ENCODE results near the gene GGA3. TPM values are rescaled to one million over a fixed set of nuclear protein-coding genes. Genes with fewer than 3 reads are reported as not detected.
"Not testable (repeated sequence)": the region's sequence is repeated elsewhere in the genome, so short reads cannot be mapped to it uniquely, and the experiment has no call there.

The GGA3 gene
- total RNA-seq, 1 donor from 2014 or later: 94.3 TPM

GRCh38 chr17:75270218-75270965 is 9.0 kb upstream of the GGA3 start:
- intact Hi-C loops (cut with micrococcal nuclease): loop anchor here (1.0 to 10.0 kb wide), 3 partner anchors 8 to 314 kb away; partner anchors contain the start of gene MYO15B
- peak overlapping the region; percentile 84 for H3K27ac Mint-ChIP-seq
- no peaks in the 10 kb centered on the region for H3K27me3 Mint-ChIP-seq (ENCODE audit: insufficient read depth)
- H3K9me3 Mint-ChIP-seq: no peaks in the 10 kb centered on the region
- H3K4me3 Mint-ChIP-seq: peak overlapping the region; percentile 88
- H3K4me1 Mint-ChIP-seq (ENCODE audit: low read depth): peaks cover 36% of the 10 kb centered on the region
- DNase-seq (ENCODE audit: low spot score): peak; percentile 56
- peaks cover 30% of the 10 kb centered on the region for H3K36me3 Mint-ChIP-seq (ENCODE audit: low read depth)

DNA sequence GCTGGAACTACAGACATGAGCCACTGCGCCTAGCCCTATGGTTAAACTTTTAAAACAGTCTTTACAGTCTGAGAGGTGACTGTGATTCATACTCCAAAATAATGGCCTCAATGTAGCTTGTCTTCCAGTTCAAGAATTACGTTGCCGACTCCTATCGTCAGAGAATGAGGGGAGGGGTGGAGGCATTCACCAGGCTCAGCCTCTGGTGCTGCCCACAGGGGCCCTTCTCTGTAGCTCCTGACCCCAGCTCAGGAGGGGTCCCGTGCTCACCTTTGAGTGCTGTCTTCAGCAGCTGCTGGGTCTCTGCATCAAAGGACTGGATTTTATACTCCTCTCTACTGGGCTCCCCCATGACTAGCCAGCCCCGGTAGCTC is 8.4 kb upstream of the GGA3 start:
- Mint-ChIP-seq H3K27ac (peak overlapping the region; percentile 84), H3K36me3 (ENCODE audit: low read depth) (peaks cover 27% of the 10 kb centered on the region), H3K4me3 (peak overlapping the region; percentile 88), H3K27me3 (ENCODE audit: insufficient read depth) (no peaks in the 10 kb centered on the region), H3K4me1 (ENCODE audit: low read depth) (peaks cover 36% of the 10 kb centered on the region), H3K9me3 (no peaks in the 10 kb centered on the region)
- DNase-seq (ENCODE audit: low spot score): no peak
- intact Hi-C loops (cut with micrococcal nuclease): loop anchor here (1.0 to 10.0 kb wide), 5 partner anchors 8 to 405 kb away; partner anchors contain the start of genes FDXR and MYO15B

DNA sequence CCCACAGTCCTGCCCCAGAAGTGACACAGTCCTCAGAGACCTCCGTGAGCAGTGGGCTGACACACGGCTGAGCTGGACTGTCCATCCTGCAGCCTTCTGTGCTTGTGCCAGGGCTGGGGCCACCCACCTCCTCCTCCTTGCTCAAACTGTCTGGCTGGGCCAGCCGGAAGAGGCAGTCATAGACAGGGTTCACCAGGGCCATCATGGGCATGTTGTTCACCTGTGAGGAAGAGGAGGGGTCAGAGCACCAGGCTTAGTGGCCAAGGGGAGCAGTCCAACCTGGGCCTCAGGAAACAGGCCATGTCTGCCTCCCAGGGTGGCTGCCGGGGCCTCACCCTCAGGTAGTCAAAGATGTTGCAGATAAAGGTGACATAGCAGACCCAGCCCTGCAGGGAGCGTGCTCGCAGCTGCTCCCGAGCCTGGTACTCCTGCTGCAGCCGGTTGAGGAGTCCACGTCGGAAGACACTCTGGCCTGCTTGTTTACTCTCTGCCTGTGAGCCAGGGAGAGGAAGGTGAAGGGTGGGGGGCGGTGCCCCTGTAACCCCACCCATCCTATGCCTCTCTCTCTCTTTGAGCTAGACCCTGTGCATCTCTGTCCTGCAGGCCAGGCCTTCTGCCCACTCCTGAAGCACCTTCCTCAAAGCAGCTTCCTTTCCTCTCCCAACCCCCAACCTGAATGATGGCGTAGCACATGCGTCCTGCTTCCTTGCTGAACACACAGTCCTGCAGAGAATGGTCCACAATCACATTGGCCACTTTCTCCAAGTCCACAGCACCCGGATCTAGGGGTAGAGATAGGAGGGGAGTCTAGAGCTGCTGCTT is 6.2 kb upstream of the GGA3 start:
- intact Hi-C loops (cut with micrococcal nuclease): loop anchor here (10.0 kb wide), 2 partner anchors 393 to 407 kb away; partner anchors contain the start of gene FDXR
- no peak overlapping the region for H3K4me3 Mint-ChIP-seq
- H3K4me1 Mint-ChIP-seq (ENCODE audit: low read depth): peaks cover 28% of the 10 kb centered on the region
- peaks cover 22% of the 10 kb centered on the region for H3K36me3 Mint-ChIP-seq (ENCODE audit: low read depth)
- no peaks in the 10 kb centered on the region for H3K9me3 Mint-ChIP-seq
- DNase-seq (ENCODE audit: low spot score): no peak
- no peaks in the 10 kb centered on the region for H3K27me3 Mint-ChIP-seq (ENCODE audit: insufficient read depth)
- no peak overlapping the region for H3K27ac Mint-ChIP-seq

DNA sequence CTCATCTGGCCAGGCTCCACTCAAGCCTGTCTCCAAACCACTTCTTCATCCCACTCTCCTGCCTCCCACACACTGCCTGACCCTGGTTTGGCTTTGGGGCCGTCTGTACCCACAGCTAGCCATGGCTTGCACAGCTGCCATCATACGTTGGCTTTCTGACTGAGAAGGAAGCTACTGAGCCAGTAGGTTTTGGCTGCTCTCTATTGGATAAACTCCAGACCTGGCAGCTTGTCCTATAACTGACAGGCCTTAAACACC is 5.7 kb upstream of the GGA3 start:
- H3K36me3 Mint-ChIP-seq (ENCODE audit: low read depth): peaks cover 25% of the 10 kb centered on the region
- H3K4me3 Mint-ChIP-seq: no peak overlapping the region
- peaks cover 30% of the 10 kb centered on the region for H3K4me1 Mint-ChIP-seq (ENCODE audit: low read depth)
- intact Hi-C loops (cut with micrococcal nuclease): loop anchor here (10.0 kb wide), 2 partner anchors 392 to 408 kb away; partner anchors contain the start of gene FDXR
- H3K27me3 Mint-ChIP-seq (ENCODE audit: insufficient read depth): no peaks in the 10 kb centered on the region
- DNase-seq (ENCODE audit: low spot score): no peak
- no peak overlapping the region for H3K27ac Mint-ChIP-seq
- no peaks in the 10 kb centered on the region for H3K9me3 Mint-ChIP-seq

GRCh38 chr17:75266316-75267152 is 5.1 kb upstream of the GGA3 start:
- Mint-ChIP-seq H3K9me3 (no peaks in the 10 kb centered on the region), H3K27me3 (ENCODE audit: insufficient read depth) (no peaks in the 10 kb centered on the region), H3K36me3 (ENCODE audit: low read depth) (peaks cover 25% of the 10 kb centered on the region), H3K4me1 (ENCODE audit: low read depth) (peaks cover 26% of the 10 kb centered on the region), H3K27ac (no peak overlapping the region), H3K4me3 (no peak overlapping the region)
- intact Hi-C loops (cut with micrococcal nuclease): loop anchor here (10.0 kb wide), 2 partner anchors 392 to 408 kb away; partner anchors contain the start of gene FDXR
- no peak for DNase-seq (ENCODE audit: low spot score)

DNA sequence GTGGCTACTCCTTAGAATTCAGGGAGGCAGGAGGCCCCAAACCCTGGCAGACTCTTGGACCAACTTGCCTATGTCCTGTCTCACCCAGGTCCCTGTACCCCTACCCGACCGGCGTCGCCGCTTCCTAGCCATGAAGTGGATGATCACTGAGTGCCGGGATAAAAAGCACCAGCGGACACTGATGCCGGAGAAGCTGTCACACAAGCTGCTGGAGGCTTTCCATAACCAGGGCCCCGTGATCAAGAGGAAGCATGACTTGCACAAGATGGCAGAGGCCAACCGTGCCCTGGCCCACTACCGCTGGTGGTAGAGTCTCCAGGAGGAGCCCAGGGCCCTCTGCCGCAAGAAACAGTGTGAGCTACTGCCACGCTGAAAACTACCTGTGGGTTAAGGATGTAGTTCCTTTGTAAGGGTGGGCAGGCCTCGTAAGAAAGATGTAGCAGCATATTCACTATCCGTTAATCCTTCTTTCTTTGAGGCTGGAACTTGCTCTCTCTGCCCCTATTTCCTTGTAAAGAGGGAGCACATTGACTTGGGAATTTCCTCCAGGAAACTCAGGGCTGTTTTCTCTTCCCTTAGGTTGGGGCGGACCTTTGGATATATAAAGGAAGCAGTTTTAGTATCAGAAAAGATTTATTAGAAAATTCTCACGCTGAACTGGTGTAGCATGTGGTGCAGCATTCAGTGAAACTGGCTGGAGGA is 4.4 kb upstream of the GGA3 start:
- peaks cover 28% of the 10 kb centered on the region for H3K36me3 Mint-ChIP-seq (ENCODE audit: low read depth)
- intact Hi-C loops (cut with micrococcal nuclease): loop anchor here (10.0 kb wide), 2 partner anchors 391 to 409 kb away; partner anchors contain the start of gene FDXR
- peaks cover 28% of the 10 kb centered on the region for H3K4me1 Mint-ChIP-seq (ENCODE audit: low read depth)
- no peak overlapping the region for H3K4me3 Mint-ChIP-seq
- no peaks in the 10 kb centered on the region for H3K27me3 Mint-ChIP-seq (ENCODE audit: insufficient read depth)
- no peak for DNase-seq (ENCODE audit: low spot score)
- H3K27ac Mint-ChIP-seq: no peak overlapping the region
- no peaks in the 10 kb centered on the region for H3K9me3 Mint-ChIP-seq

DNA sequence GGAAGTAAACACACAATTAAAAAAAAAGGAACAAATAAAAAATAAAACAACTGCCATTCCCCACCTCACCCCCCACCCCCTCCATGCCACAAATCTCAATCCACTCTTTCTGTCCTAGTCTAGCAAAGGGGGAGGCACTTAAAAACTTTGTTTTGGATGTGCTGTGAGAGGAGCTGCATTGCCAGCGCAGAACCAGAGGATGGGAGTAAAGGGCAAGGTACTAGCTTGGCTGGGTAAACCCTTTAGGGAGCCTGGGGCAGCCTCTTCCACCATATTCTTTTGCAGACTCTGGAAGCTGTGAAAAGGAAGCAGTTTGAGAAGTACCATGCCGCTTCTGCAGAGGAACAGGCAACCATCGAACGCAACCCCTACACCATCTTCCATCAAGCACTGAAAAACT is 1.6 kb upstream of the GGA3 start:
- no peak for DNase-seq (ENCODE audit: low spot score)
- H3K27ac Mint-ChIP-seq: peak overlapping the region; percentile 97
- H3K9me3 Mint-ChIP-seq: no peaks in the 10 kb centered on the region
- intact Hi-C loops (cut with micrococcal nuclease): loop anchor here (5.0 to 10.0 kb wide), 5 partner anchors 131 to 412 kb away; partner anchors contain the start of genes ATP5PD, FDXR, KCTD2 and NT5C
- no peaks in the 10 kb centered on the region for H3K27me3 Mint-ChIP-seq (ENCODE audit: insufficient read depth)
- peaks cover 34% of the 10 kb centered on the region for H3K4me1 Mint-ChIP-seq (ENCODE audit: low read depth)
- H3K4me3 Mint-ChIP-seq: peak overlapping the region; percentile 96
- peaks cover 31% of the 10 kb centered on the region for H3K36me3 Mint-ChIP-seq (ENCODE audit: low read depth)

GRCh38 chr17:75262112-75262606 is 753 bp upstream of the GGA3 start:
- no peaks in the 10 kb centered on the region for H3K27me3 Mint-ChIP-seq (ENCODE audit: insufficient read depth)
- H3K9me3 Mint-ChIP-seq: no peaks in the 10 kb centered on the region
- peaks cover 43% of the 10 kb centered on the region for H3K4me1 Mint-ChIP-seq (ENCODE audit: low read depth)
- peak overlapping the region; percentile 97 for H3K27ac Mint-ChIP-seq
- peaks cover 31% of the 10 kb centered on the region for H3K36me3 Mint-ChIP-seq (ENCODE audit: low read depth)
- H3K4me3 Mint-ChIP-seq: peak overlapping the region; percentile 96
- no peak for DNase-seq (ENCODE audit: low spot score)
- intact Hi-C loops (cut with micrococcal nuclease): loop anchor here (1.0 to 10.0 kb wide), 6 partner anchors 8 to 413 kb away; partner anchors contain the start of genes ATP5PD, FDXR, KCTD2 and NT5C

- Mint-ChIP-seq H3K36me3 (ENCODE audit: low read depth) (peaks cover 28% of the 10 kb centered on the region), H3K27me3 (ENCODE audit: insufficient read depth) (no peaks in the 10 kb centered on the region), H3K9me3 (no peaks in the 10 kb centered on the region), H3K4me3 (peak overlapping the region; percentile 96), H3K4me1 (ENCODE audit: low read depth) (peaks cover 56% of the 10 kb centered on the region), H3K27ac (peak overlapping the region; percentile 97)
- intact Hi-C loops (cut with micrococcal nuclease): loop anchor here (1.0 to 10.0 kb wide), 15 partner anchors 10 to 414 kb away; partner anchors contain the start of genes ATP5PD, FDXR, GRB2 and JPT1
- DNase-seq (ENCODE audit: low spot score): no peak
Observed at GRCh38 chr17:75260641-75261335, 618 bp downstream of the GGA3 start.

DNA sequence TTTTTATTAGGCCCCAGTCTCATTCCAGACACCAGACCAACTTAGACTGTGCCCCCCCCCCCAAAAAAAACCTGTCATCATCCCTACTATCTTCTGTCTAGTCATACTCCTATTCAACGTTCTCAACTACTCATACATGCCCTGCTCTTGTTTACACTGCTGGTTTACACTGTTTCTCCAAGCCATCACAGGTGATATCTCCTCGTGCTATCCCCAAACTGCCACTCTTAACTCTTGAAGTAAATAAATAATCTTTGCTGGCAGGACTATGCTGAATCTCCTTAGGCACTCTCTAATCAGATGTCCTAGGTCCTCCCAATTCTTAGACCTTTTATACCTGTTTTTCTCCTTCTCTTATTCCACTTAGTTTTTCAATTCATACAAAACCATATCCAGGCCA is 4.2 kb downstream of the GGA3 start:
- H3K36me3 Mint-ChIP-seq (ENCODE audit: low read depth): peaks cover 23% of the 10 kb centered on the region
- H3K9me3 Mint-ChIP-seq: not testable (repeated sequence)

DNA sequence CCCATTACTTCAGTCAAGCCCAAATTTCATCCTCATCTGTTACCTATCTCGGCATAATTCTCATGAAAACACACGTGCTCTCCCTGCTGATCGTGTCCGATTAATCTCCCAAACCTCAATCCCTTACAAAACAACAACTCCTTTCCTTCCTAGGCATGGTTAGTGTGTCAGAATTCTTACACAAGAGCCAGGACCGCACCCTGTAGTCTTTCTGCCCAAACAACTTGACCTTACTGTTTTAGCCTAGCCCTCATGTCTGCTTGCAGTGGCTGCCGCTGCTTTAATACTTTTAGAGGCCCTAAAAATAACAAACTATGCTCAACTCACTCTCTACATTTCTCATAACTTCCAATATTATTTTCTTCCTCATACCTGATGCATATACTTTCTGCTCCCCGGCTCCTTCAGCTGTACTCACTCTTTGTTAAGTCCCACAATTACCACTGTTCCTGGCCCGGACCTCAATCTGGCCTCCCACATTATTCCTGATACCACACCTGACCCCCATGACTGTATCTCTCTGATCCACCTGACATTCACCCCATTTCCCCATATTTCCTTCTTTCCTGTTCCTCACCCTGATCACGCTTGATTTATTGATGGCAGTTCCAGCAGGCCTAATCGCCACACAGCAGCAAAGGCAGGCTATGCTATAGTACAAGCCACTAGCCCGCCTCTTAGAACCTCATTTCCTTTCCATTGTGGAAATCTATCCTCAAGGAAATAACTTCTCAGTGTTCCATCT is 5.3 kb downstream of the GGA3 start:
- H3K9me3 Mint-ChIP-seq; H3K4me3 Mint-ChIP-seq; intact Hi-C loops (cut with micrococcal nuclease); H3K27me3 Mint-ChIP-seq (ENCODE audit: insufficient read depth); DNase-seq (ENCODE audit: low spot score): not testable (repeated sequence)
- H3K36me3 Mint-ChIP-seq (ENCODE audit: low read depth): peaks cover 19% of the 10 kb centered on the region
- H3K27ac Mint-ChIP-seq: peak overlapping the region; percentile 45
- H3K4me1 Mint-ChIP-seq (ENCODE audit: low read depth): peaks cover 76% of the 10 kb centered on the region

More for the DNA sequence above, 4.2 kb downstream of the GGA3 start:
- intact Hi-C loops (cut with micrococcal nuclease); DNase-seq (ENCODE audit: low spot score); H3K4me3 Mint-ChIP-seq; H3K27me3 Mint-ChIP-seq (ENCODE audit: insufficient read depth): not testable (repeated sequence)
- peaks cover 68% of the 10 kb centered on the region for H3K4me1 Mint-ChIP-seq (ENCODE audit: low read depth)
- H3K27ac Mint-ChIP-seq: peak overlapping the region; percentile 45

Measured in activated T-helper 1 cell treated with anti-CD3 and anti-CD28 coated beads, Interleukin-12 subunit alpha, Interleukin-12 subunit beta, Interleukin-2, Interleukin-4 antibody, amounts not matched to agents 30 ng/mL and 10 ng/mL and 1 ng/mL, durations not matched to agents 14 hours and 24 hours and 36 hours (primary cell).